PC-3 (cell line): ENCODE data around the gene PDE11A. TPM values are rescaled to one million over a fixed set of nuclear protein-coding genes. Genes with fewer than 3 reads are reported as not detected.

ENCODE experiments used
- ATAC-seq: fragments of 200-7000 bp; cut with Tn5 transposase; 2 replicates; pipeline ENCODE4 v1.9.1; 2020; ENCODE audit warnings: mild to moderate bottlenecking, moderate library complexity
- BruUV-seq: library from RNA; stranded (reverse); fragments of 400-500 nt; replicated peaks from 2 replicates; lab custom pipeline; 2021; lab: Mats Ljungman, UMichigan
- CTCF ChIA-PET: fragments of 300-600 bp; sonication (Branson Sonifier 250); formaldehyde crosslinking; loops from one replicate; lab custom pipeline; 2022; ENCODE audit warnings: antibody characterized with exemption; lab: Charles Lee
- POLR2A ChIA-PET: fragments of 300-600 bp; sonication (Branson Sonifier 250); formaldehyde crosslinking; loops from one replicate; lab custom pipeline; 2022; ENCODE audit warnings: antibody characterized with exemption; ENCODE audit not compliant: unreplicated experiment; lab: Charles Lee
- DNase-seq: peaks from one replicate; pipeline ENCODE4 v3.0.0-alpha.2; 2015
- H2AFZ ChIP-seq: fragments of 300-600 bp; sonication (generic); 2 replicates; pipeline ENCODE4 v1.6.0; 2016; ENCODE audit warnings: antibody characterized with exemption, low read length
- H3F3A ChIP-seq: fragments of 300-600 bp; sonication (generic); one replicate; pipeline ENCODE4 v1.6.0; 2017; ENCODE audit warnings: antibody characterized with exemption, low read length, control low read depth, mild to moderate bottlenecking; ENCODE audit not compliant: unreplicated experiment
- H3K27ac ChIP-seq: fragments of 300-600 bp; sonication (generic); 2 replicates; pipeline ENCODE4 v1.5.1; 2016; ENCODE audit warnings: mild to moderate bottlenecking, low read length
- H3K27me3 ChIP-seq: fragments of 300-600 bp; sonication (generic); 2 replicates; pipeline ENCODE4 v1.6.1; 2016; ENCODE audit warnings: low read length, mixed read lengths
- H3K36me3 ChIP-seq: fragments of 300-600 bp; sonication (generic); 2 replicates; pipeline ENCODE4 v1.6.1; 2016; ENCODE audit warnings: low read depth, mixed run types, low read length, mixed read lengths
- H3K4me1 ChIP-seq: fragments of 300-600 bp; sonication (generic); 2 replicates; pipeline ENCODE4 v1.5.1; 2016; ENCODE audit warnings: low read length; ENCODE audit not compliant: insufficient read depth
- H3K4me2 ChIP-seq: fragments of 300-600 bp; sonication (generic); 2 replicates; pipeline ENCODE4 v1.6.0; 2016; ENCODE audit warnings: low read length
- H3K4me3 ChIP-seq: fragments of 300-600 bp; sonication (generic); 2 replicates; pipeline ENCODE4 v1.5.1; 2016; ENCODE audit warnings: mild to moderate bottlenecking, low read length, mixed read lengths
- H3K79me2 ChIP-seq: fragments of 300-600 bp; sonication (generic); 2 replicates; pipeline ENCODE4 v1.6.1; 2017; ENCODE audit warnings: low read length, mixed read lengths
- H3K9ac ChIP-seq: fragments of 300-600 bp; sonication (generic); 2 replicates; pipeline ENCODE4 v1.6.0; 2016; ENCODE audit warnings: mild to moderate bottlenecking, low read length
- H3K9me2 ChIP-seq: fragments of 300-600 bp; sonication (generic); replicated peaks from 2 replicates; pipeline ENCODE4 v1.6.1; 2016; ENCODE audit warnings: mixed run types, low read length, mixed read lengths
- H3K9me3 ChIP-seq: fragments of 300-600 bp; sonication (generic); 2 replicates; pipeline ENCODE4 v1.6.1; 2016; ENCODE audit warnings: low read length, mixed read lengths
- H4K20me1 ChIP-seq: fragments of 300-600 bp; sonication (generic); 2 replicates; pipeline ENCODE4 v1.6.1; 2016; ENCODE audit warnings: low read length, mixed read lengths
- CTCF ChIP-seq: fragments of 300-600 bp; sonication (generic); conservative IDR thresholded peaks from 2 replicates; pipeline ENCODE4 v1.5.1; 2017; ENCODE audit warnings: antibody characterized with exemption, low read depth, mild to moderate bottlenecking, low read length
- EZH2 ChIP-seq: fragments of 300-600 bp; sonication (generic); IDR thresholded peaks from one replicate; pipeline ENCODE4 v1.6.1; 2017; ENCODE audit warnings: antibody characterized with exemption, mild to moderate bottlenecking, low read length; ENCODE audit not compliant: unreplicated experiment
- EZH2phosphoT487 ChIP-seq: fragments of 300-600 bp; sonication (generic); IDR thresholded peaks from 2 replicates; pipeline ENCODE4 v1.6.1; 2018; ENCODE audit warnings: mild to moderate bottlenecking, antibody characterized with exemption, low read length, borderline replicate concordance
- intact Hi-C: fragments of 100-400 bp; cut with micrococcal nuclease; formaldehyde crosslinking; loops from 2 replicates; pipeline ENCODE4 v1.9.0; 2023
- total RNA-seq: library from RNA; depleted of rRNA; stranded (reverse); fragments of >200 nt; gene quantifications from 2 replicates; pipeline ENCODE4 v1.2.3, GENCODE V29; 2014

The PDE11A gene
- total RNA-seq, 1 experiment from 2014 or later: 0.15 TPM

- BruUV-seq: no TSS peak
- Histone ChIP-seq H3K4me2 (no peak overlapping the region), H3K9me2 (no peaks in the 10 kb centered on the region), H2AFZ (no peak overlapping the region), H4K20me1 (no peaks in the 10 kb centered on the region), H3K79me2 (no peaks in the 10 kb centered on the region), H3F3A (no peaks in the 10 kb centered on the region), H3K4me3 (no peak overlapping the region), H3K27ac (no peak overlapping the region), H3K36me3 (no peaks in the 10 kb centered on the region), H3K27me3 (no peaks in the 10 kb centered on the region; the same call in 1 of the 2 replicates), H3K4me1 (peaks cover 4% of the 10 kb centered on the region; the same call in 1 of the 2 replicates), H3K9ac (no peak overlapping the region), H3K9me3 (no peaks in the 10 kb centered on the region)
- TF ChIP-seq EZH2: no peak
- TF ChIP-seq EZH2phosphoT487: no peak
- no peak for TF ChIP-seq CTCF
- intact Hi-C loops: loop anchor here (5.0 kb wide), 2 partner anchors 183 to 438 kb away; no protein-coding TSS in a partner anchor
- DNase-seq (no peak), ATAC-seq (no peak)
- POLR2A ChIA-PET: no interaction called here
- CTCF ChIA-PET: interaction anchor here (0.5 kb wide), 1 partner anchor 786 kb away, joined by 3 read pairs; no protein-coding TSS in a partner anchor
Observed at GRCh38 chr2:177599956-177600355, 472.6 kb downstream of the PDE11A start.

- peak; percentile 26; the same call in 1 of the 2 replicates for ATAC-seq
- Histone ChIP-seq H3K27me3 (no peaks in the 10 kb centered on the region; the same call in 1 of the 2 replicates), H4K20me1 (no peaks in the 10 kb centered on the region), H3K4me2 (no peak overlapping the region), H3K4me3 (no peak overlapping the region), H3K9me3 (no peaks in the 10 kb centered on the region), H3K9ac (no peak overlapping the region), H3K4me1 (peaks cover 2% of the 10 kb centered on the region; the same call in 1 of the 2 replicates), H3F3A (no peaks in the 10 kb centered on the region), H2AFZ (no peak overlapping the region), H3K79me2 (no peaks in the 10 kb centered on the region), H3K36me3 (no peaks in the 10 kb centered on the region), H3K9me2 (no peaks in the 10 kb centered on the region), H3K27ac (no peak overlapping the region)
- ChIA-PET POLR2A (no interaction called here), CTCF (no interaction called here)
- no TSS peak for BruUV-seq
- intact Hi-C loops: no loop called here
- DNase-seq: no peak
- TF ChIP-seq CTCF (no peak), EZH2 (no peak), EZH2phosphoT487 (no peak)
Observed at GRCh38 chr2:177599139-177599688, 473.4 kb downstream of the PDE11A start.
